K562 (cell line): ENCODE measurements around the gene GLMN. TPM values are rescaled to one million over a fixed set of nuclear protein-coding genes. Genes with fewer than 3 reads are reported as not detected.

ENCODE experiments used
- ATAC-seq: fragments of 200-7000 bp; cut with Tn5 transposase; 3 replicates; pipeline ENCODE4 v1.9.1; 2020; ENCODE audit warnings: moderate library complexity
- BruUV-seq: library from RNA; stranded (reverse); fragments of 400-500 nt; replicated peaks from 2 replicates; lab custom pipeline; 2021; lab: Mats Ljungman, UMichigan
- CTCF ChIA-PET: fragments of 300-600 bp; formaldehyde crosslinking; extraction: SDS; loops from one replicate; lab custom pipeline; 2021; ENCODE audit warnings: low intra/inter-chr PET ratio; lab: Yijun Ruan, JAX
- POLR2A ChIA-PET: fragments of 300-600, 350-650 bp; sonication (Branson Sonifier 250); formaldehyde crosslinking; extraction: SDS; loops from one replicate; lab custom pipeline; 2021; ENCODE audit warnings: antibody characterized with exemption, inconsistent platforms; lab: Yijun Ruan, JAX
- DNase-seq, 4 experiments: peaks; one replicate each; pipeline versions ENCODE4 v3.0.0 to v3.0.0-alpha.2; 2011 to 2018; ENCODE audit warnings: low spot score in 3 of 4, mixed read lengths in 3 of 4; ENCODE audit errors: extremely low read depth in 1 of 4
- FAIRE-seq: peaks from 2 replicates; lab custom pipeline; 2011; peaks lifted over from hg19 to GRCh38; lab: Jason Lieb, UNC
- H2AFZ ChIP-seq: 2 replicates; pipeline ENCODE4 v1.6.0; 2011; ENCODE audit warnings: low read depth, low read length, control low read depth, inconsistent platforms
- H3K27ac ChIP-seq: fragments of 200-600 bp; 3 replicates; pipeline ENCODE4 v1.8.0; 2011; ENCODE audit warnings: low read depth, mild to moderate bottlenecking, control low read depth, inconsistent platforms, low read length, moderate library complexity, mixed read lengths; ENCODE audit errors: extremely low read depth
- H3K27me3 ChIP-seq, 2 experiments: fragments of 300-600 bp in 1 of 2; 2 replicates in 1 of 2; 3 replicates in 1 of 2; pipeline versions ENCODE4 v1.6.0 to v1.8.0; 2011; ENCODE audit warnings: inconsistent platforms in 2 of 2, low read length in 2 of 2, mild to moderate bottlenecking in 1 of 2, mixed read lengths in 1 of 2, moderate library complexity in 1 of 2; ENCODE audit not compliant: control insufficient read depth in 2 of 2, insufficient read depth in 2 of 2
- H3K36me3 ChIP-seq: fragments of 300-600 bp; 3 replicates; pipeline ENCODE4 v1.8.0; 2011; ENCODE audit warnings: mild to moderate bottlenecking, low read length, inconsistent platforms; ENCODE audit not compliant: control insufficient read depth, insufficient read depth
- H3K4me1 ChIP-seq, 2 experiments: fragments of 200-600 bp in 1 of 2; replicated peaks in 1 of 2; 2 replicates in 1 of 2; 3 replicates in 1 of 2; pipeline versions ENCODE4 v1.5.1 to v1.8.0; 2011; ENCODE audit warnings: inconsistent platforms in 2 of 2, low read length in 2 of 2, mild to moderate bottlenecking in 1 of 2, mixed read lengths in 1 of 2, moderate library complexity in 1 of 2; ENCODE audit not compliant: control insufficient read depth in 2 of 2, insufficient read depth in 2 of 2
- H3K4me2 ChIP-seq: 2 replicates; pipeline ENCODE4 v1.6.1; 2011; ENCODE audit warnings: low read length, control low read depth, inconsistent platforms, mixed read lengths; ENCODE audit not compliant: insufficient read depth
- H3K4me3 ChIP-seq: fragments of 200-600 bp; sonication (generic), shearing (Covaris generic); 2 replicates; pipeline ENCODE4 v1.5.1; 2016; ENCODE audit warnings: control low read depth, inconsistent platforms
- H3K79me2 ChIP-seq: fragments of 200-600 bp; 3 replicates; pipeline ENCODE4 v1.8.0; 2011; ENCODE audit warnings: low read length, inconsistent platforms; ENCODE audit not compliant: control insufficient read depth, insufficient read depth
- H3K9ac ChIP-seq, 2 experiments: 2 replicates each; pipeline versions ENCODE4 v1.6.0 to v1.6.1; 2011; ENCODE audit warnings: low read depth in 2 of 2, low read length in 2 of 2, control low read depth in 1 of 2, inconsistent platforms in 1 of 2, mild to moderate bottlenecking in 1 of 2, mixed read lengths in 1 of 2; ENCODE audit not compliant: insufficient read depth in 1 of 2
- H3K9me1 ChIP-seq: one replicate; pipeline ENCODE4 v1.6.0; 2011; ENCODE audit warnings: inconsistent platforms, mild to moderate bottlenecking, low read length, moderate library complexity; ENCODE audit not compliant: control insufficient read depth, insufficient read depth
- H3K9me3 ChIP-seq: replicated peaks from 2 replicates; pipeline ENCODE4 v1.5.1; 2011; ENCODE audit warnings: low read depth, low read length, inconsistent platforms; ENCODE audit not compliant: control insufficient read depth, insufficient read depth
- H4K20me1 ChIP-seq: replicated peaks from 2 replicates; pipeline ENCODE4 v1.6.1; 2011; ENCODE audit warnings: low read length, inconsistent platforms, mixed read lengths; ENCODE audit not compliant: control insufficient read depth, insufficient read depth
- ASH1L ChIP-seq: fragments of 450-650 bp; IDR thresholded peaks from 2 replicates; pipeline ENCODE4 v1.6.1; 2018; ENCODE audit warnings: borderline replicate concordance, mild to moderate bottlenecking, low read depth; ENCODE audit not compliant: partially characterized antibody
- BHLHE40 ChIP-seq: IDR thresholded peaks from 2 replicates; pipeline ENCODE4 v1.6.1; 2011; ENCODE audit warnings: low read length, improper control_type of control experiment
- CEBPZ ChIP-seq: fragments of 150-350 bp; IDR thresholded peaks from 2 replicates; pipeline ENCODE4 v1.6.1; 2014; ENCODE audit warnings: low read depth, mild to moderate bottlenecking, low read length, borderline replicate concordance
- KLF10 ChIP-seq: fragments of 250-450 bp; sonication (Bioruptor Pico); IDR thresholded peaks from 2 replicates; pipeline ENCODE4 v1.6.1; 2021; ENCODE audit warnings: matching md5 sums
- MBD2 ChIP-seq: sonication (generic); IDR thresholded peaks from 2 replicates; pipeline ENCODE4 v1.6.1; 2016; ENCODE audit warnings: low read depth, borderline replicate concordance
- PCBP2 ChIP-seq: fragments of 200-400 bp; formaldehyde crosslinking; IDR thresholded peaks from 2 replicates; pipeline ENCODE4 v1.6.1; 2018; ENCODE audit warnings: low read length, low read depth, mild to moderate bottlenecking, moderate library complexity; ENCODE audit not compliant: poor library complexity, severe bottlenecking
- RREB1 ChIP-seq: fragments of 250-450 bp; sonication (Bioruptor Pico); IDR thresholded peaks from 2 replicates; pipeline ENCODE4 v1.4.0; 2020
- SMAD3 ChIP-seq: fragments of 450-650 bp; formaldehyde crosslinking; conservative IDR thresholded peaks from 2 replicates; pipeline ENCODE4 v1.4.0; 2020; ENCODE audit warnings: mild to moderate bottlenecking
- U2AF2 ChIP-seq: fragments of 200-400 bp; formaldehyde crosslinking; optimal IDR thresholded peaks from 2 replicates; pipeline ENCODE3; 2017; ENCODE audit warnings: low read depth, mild to moderate bottlenecking, low read length
- ZSCAN29 ChIP-seq: fragments of 450-650 bp; IDR thresholded peaks from 2 replicates; pipeline ENCODE4 v1.6.1; 2017
- WGBS: fragments of 100-300 bp; shearing (Covaris generic); methylation state at CpG from one replicate; pipeline ENCODE4 v1.1.6; 2016; ENCODE audit warnings: low coverage, mixed read lengths; ENCODE audit not compliant: insufficient coverage; ENCODE audit errors: missing lambda C conversion rate; 5-methylcytosine and 5-hydroxymethylcytosine counted together
- in situ Hi-C: fragments of 300-500 bp; cut with MboI; formaldehyde crosslinking; loops from 4 replicates; pipeline ENCODE4 v1.15.0; 2018; ENCODE audit warnings: inconsistent platforms, mixed read lengths
- intact Hi-C: fragments of 100-400 bp; cut with micrococcal nuclease; formaldehyde crosslinking; loops from 2 replicates; pipeline ENCODE4 v1.14.2; 2022
- polyA plus RNA-seq, 8 experiments: library from polyadenylated mRNA; depleted of rRNA in 4 of 8; stranded (reverse) in 5 of 8; unstranded in 3 of 8; fragments of >200 nt; fragmentation: Nextera tagmentation in 2 of 8; fragmentation: Illumina TruSeq in 1 of 8; extraction: Ambion mirVana in 2 of 8; extraction: Trizol in 1 of 8; gene quantifications; 2 replicates each; pipeline versions ENCODE4 v1.2.1 to v1.2.3, GENCODE V29; 2011 to 2014; ENCODE audit warnings: inconsistent platforms in 1 of 8, missing spikeins in 1 of 8
- total RNA-seq, 7 experiments: library from RNA; depleted of rRNA in 6 of 7; stranded (reverse); fragments of >200 nt in 6 of 7; fragmentation: Illumina TruSeq in 2 of 7; extraction: Trizol in 2 of 7; gene quantifications; 2 replicates each; pipeline versions ENCODE4 v1.2.1 to v1.2.3, GENCODE V29; 2011 to 2021; ENCODE audit warnings: low replicate concordance in 1 of 7
- TF ChIP-seq, protein P1 (sequence below): conservative IDR thresholded peaks from 2 replicates; pipeline ENCODE4 v1.6.1; 2011; ENCODE audit warnings: low read depth, mild to moderate bottlenecking, low read length; ENCODE audit not compliant: control insufficient read depth

Gene GLMN
- total and polyA plus RNA-seq, 9 of the 15 experiments (the other 6 are each of a cell fraction or from before 2014, with no cell fraction given) = 13.0 to 24.8 (median 19.0) TPM

GRCh38 chr1:92276082-92276481 lies 22.7 kb downstream of the GLMN start (continued):
- TF ChIP-seq CEBPZ (no peak), ZSCAN29 (no peak), U2AF2 (no peak), MBD2 (no peak)
- TF ChIP-seq, protein P1, sequence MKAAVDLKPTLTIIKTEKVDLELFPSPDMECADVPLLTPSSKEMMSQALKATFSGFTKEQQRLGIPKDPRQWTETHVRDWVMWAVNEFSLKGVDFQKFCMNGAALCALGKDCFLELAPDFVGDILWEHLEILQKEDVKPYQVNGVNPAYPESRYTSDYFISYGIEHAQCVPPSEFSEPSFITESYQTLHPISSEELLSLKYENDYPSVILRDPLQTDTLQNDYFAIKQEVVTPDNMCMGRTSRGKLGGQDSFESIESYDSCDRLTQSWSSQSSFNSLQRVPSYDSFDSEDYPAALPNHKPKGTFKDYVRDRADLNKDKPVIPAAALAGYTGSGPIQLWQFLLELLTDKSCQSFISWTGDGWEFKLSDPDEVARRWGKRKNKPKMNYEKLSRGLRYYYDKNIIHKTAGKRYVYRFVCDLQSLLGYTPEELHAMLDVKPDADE = no peak

GRCh38 chr1:92274939-92275338 lies 23.8 kb downstream of the GLMN start:
- Histone ChIP-seq H3K4me3 (no peak overlapping the region), H3K4me2 (no peak overlapping the region), H3K9me1 (no peaks in the 10 kb centered on the region), H3K9me3 (no peaks in the 10 kb centered on the region), H3K4me1 (no peaks in the 10 kb centered on the region), H2AFZ (no peak overlapping the region), H3K36me3 (peaks cover 48% of the 10 kb centered on the region), H3K27me3 (no peaks in the 10 kb centered on the region), H4K20me1 (no peaks in the 10 kb centered on the region), H3K9ac (no peak overlapping the region), H3K27ac (no peak overlapping the region), H3K79me2 (no peaks in the 10 kb centered on the region)
- BruUV-seq = TSS peak; percentile 16
- ATAC-seq (no peak), FAIRE-seq (no peak), DNase-seq (no peak)
- whole genome bisulfite sequencing = 83% methylated on average over 1 of the region's 1 CpG
- ChIA-PET CTCF (no interaction called here), POLR2A (no interaction called here)
- intact Hi-C loops (no loop called here), in situ Hi-C loops (no loop called here)
- TF ChIP-seq PCBP2 (no peak), BHLHE40 (no peak), ASH1L (no peak), SMAD3 (CRISPR knock-in tag) (no peak), RREB1 (no peak), KLF10 (CRISPR knock-in tag) (no peak)
